Esophagus muscularis mucosa (tissue), 3 donors: Measurements from ENCODE around the gene OR13C2.
"Not testable (repeated sequence)": the region's sequence is repeated elsewhere in the genome, so short reads cannot be mapped to it uniquely, and the experiment has no call there.

ENCODE experiments used
- CTCF ChIP-seq, 3 experiments: fragments of 200-600 bp in 2 of 3; fragments of 450-650 bp in 1 of 3; sonication (generic) in 2 of 3; IDR thresholded peaks; one replicate each; pipeline ENCODE4 v1.5.1; 2017 to 2019; ENCODE audit warnings: antibody characterized with exemption in 3 of 3, mild to moderate bottlenecking in 2 of 3, moderate library complexity in 1 of 3
- POLR2A ChIP-seq: fragments of 450-650 bp; IDR thresholded peaks from one replicate; pipeline ENCODE4 v1.6.1; 2017; ENCODE audit warnings: antibody characterized with exemption, moderate library complexity, mild to moderate bottlenecking, low read depth
- POLR2AphosphoS5 ChIP-seq, 2 donors: sonication (generic); formaldehyde crosslinking; IDR thresholded peaks; one replicate each; pipeline ENCODE4 v1.6.1; 2017; ENCODE audit warnings: antibody characterized with exemption in 2 of 2

- not testable (repeated sequence) for TF ChIP-seq POLR2A; POLR2AphosphoS5 (IDR thresholded peaks at IDR 0.05); CTCF (IDR thresholded peaks at IDR 0.05)
Observed at GRCh38 chr9:104605527-104605926, at the start of gene OR13C2.
